HepG2 (cell line): ENCODE measurements around the gene ANKRD2. TPM values are rescaled to one million over a fixed set of nuclear protein-coding genes. Genes with fewer than 3 reads are reported as not detected.

Source experiments
- ATAC-seq: fragments of 200-7000 bp; cut with Tn5 transposase; 3 replicates; pipeline ENCODE4 v1.9.1; 2020; ENCODE audit warnings: mild to moderate bottlenecking, moderate library complexity
- BruUV-seq: library from RNA; stranded (reverse); fragments of 400-500 nt; replicated peaks from 2 replicates; lab custom pipeline; 2021; lab: Mats Ljungman, UMichigan
- CTCF ChIA-PET: fragments of 300-600 bp; formaldehyde crosslinking; extraction: SDS; loops from one replicate; lab custom pipeline; 2021; ENCODE audit warnings: low total read pairs, inconsistent platforms, low intra/inter-chr PET ratio; lab: Yijun Ruan, JAX
- POLR2A ChIA-PET: fragments of 350-600 bp; sonication (Branson Sonifier 250); formaldehyde crosslinking; loops from one replicate; lab custom pipeline; 2020; ENCODE audit warnings: antibody characterized with exemption, inconsistent platforms; lab: Yijun Ruan, JAX
- DNase-seq: peaks from one replicate; pipeline ENCODE4 v3.0.0-alpha.2; 2015; ENCODE audit warnings: low spot score
- FAIRE-seq: peaks from 3 replicates; lab custom pipeline; 2011; peaks lifted over from hg19 to GRCh38; lab: Jason Lieb, UNC
- H2AFZ ChIP-seq: one replicate; pipeline ENCODE4 v1.6.1; 2011; ENCODE audit warnings: low read length, inconsistent platforms
- H3K27ac ChIP-seq: fragments of 300-600 bp; 3 replicates; pipeline ENCODE4 v1.8.0; 2011; ENCODE audit warnings: mixed run types, mild to moderate bottlenecking, mixed read lengths, low read length, inconsistent platforms; ENCODE audit not compliant: insufficient read depth; ENCODE audit errors: extremely low read length
- H3K27me3 ChIP-seq, 2 experiments: fragments of 200-600 bp in 1 of 2; 2 replicates in 1 of 2; 3 replicates in 1 of 2; pipeline versions ENCODE4 v1.6.0 to v1.8.0; 2011; ENCODE audit warnings: low read length in 2 of 2, mild to moderate bottlenecking in 2 of 2, moderate library complexity in 2 of 2, inconsistent platforms in 1 of 2; ENCODE audit not compliant: insufficient read depth in 2 of 2, control insufficient read depth in 1 of 2
- H3K36me3 ChIP-seq, 2 experiments: fragments of 200-600 bp in 1 of 2; replicated peaks in 1 of 2; 2 replicates in 1 of 2; 3 replicates in 1 of 2; pipeline versions ENCODE4 v1.5.1 to v1.8.0; 2011; ENCODE audit warnings: low read length in 2 of 2, inconsistent platforms in 1 of 2; ENCODE audit not compliant: insufficient read depth in 2 of 2, control insufficient read depth in 1 of 2
- H3K4me1 ChIP-seq: 2 replicates; pipeline ENCODE4 v1.5.1; 2012; ENCODE audit warnings: low read length, inconsistent platforms; ENCODE audit not compliant: insufficient read depth
- H3K4me2 ChIP-seq: 2 replicates; pipeline ENCODE4 v1.6.0; 2011; ENCODE audit warnings: low read depth, low read length, inconsistent platforms
- H3K4me3 ChIP-seq, 3 experiments: fragments of 200-600 bp in 1 of 3; sonication (generic), shearing (Covaris generic) in 1 of 3; replicated peaks in 1 of 3; 2 replicates each; pipeline ENCODE4 v1.5.1; 2011 to 2016; ENCODE audit warnings: low read length in 3 of 3, inconsistent platforms in 2 of 3, low read depth in 2 of 3, mild to moderate bottlenecking in 2 of 3, control low read depth in 1 of 3, mixed read lengths in 1 of 3; ENCODE audit not compliant: insufficient read depth in 1 of 3
- H3K79me2 ChIP-seq: one replicate; pipeline ENCODE4 v1.6.1; 2011; ENCODE audit warnings: low read length, inconsistent platforms; ENCODE audit not compliant: insufficient read depth
- H3K9ac ChIP-seq: 2 replicates; pipeline ENCODE4 v1.6.0; 2011; ENCODE audit warnings: mild to moderate bottlenecking, low read depth, low read length, inconsistent platforms; ENCODE audit not compliant: insufficient read depth
- H3K9me3 ChIP-seq: 2 replicates; pipeline ENCODE4 v1.5.1; 2012; ENCODE audit warnings: mild to moderate bottlenecking, low read length
- H4K20me1 ChIP-seq: 2 replicates; pipeline ENCODE4 v1.6.0; 2011; ENCODE audit warnings: inconsistent platforms, mild to moderate bottlenecking, low read length, moderate library complexity; ENCODE audit not compliant: insufficient read depth
- BHLHE40 ChIP-seq: IDR thresholded peaks from 2 replicates; pipeline ENCODE4 v1.6.1; 2011; ENCODE audit warnings: low read length, improper control_type of control experiment
- DDIT3 ChIP-seq: sonication (generic); formaldehyde crosslinking; IDR thresholded peaks from 2 replicates; pipeline ENCODE4 v1.4.0; 2020; ENCODE audit warnings: mild to moderate bottlenecking, missing genetic modification reagents
- ELF1 ChIP-seq: sonication (generic); formaldehyde crosslinking; IDR thresholded peaks from 2 replicates; pipeline ENCODE4 v1.4.0; 2020; ENCODE audit warnings: missing genetic modification reagents
- NFYC ChIP-seq: IDR thresholded peaks from 2 replicates; pipeline ENCODE4 v1.6.1; 2016; ENCODE audit warnings: missing genetic modification reagents, missing compliant biosample characterization
- NR2F1 ChIP-seq, 2 experiments: fragments of 450-650 bp in 1 of 2; formaldehyde crosslinking in 1 of 2; IDR thresholded peaks; 2 replicates each; pipeline versions ENCODE4 v1.5.0 to v1.6.1; 2016 to 2020; ENCODE audit warnings: mild to moderate bottlenecking in 1 of 2, missing compliant biosample characterization in 1 of 2, missing genetic modification reagents in 1 of 2, moderate library complexity in 1 of 2
- PAXIP1 ChIP-seq: sonication (generic); formaldehyde crosslinking; conservative IDR thresholded peaks from 2 replicates; pipeline ENCODE4 v1.4.0; 2020; ENCODE audit warnings: mild to moderate bottlenecking, missing genetic modification reagents, moderate library complexity
- ZBTB46 ChIP-seq: sonication (generic); formaldehyde crosslinking; IDR thresholded peaks from 2 replicates; pipeline ENCODE4 v1.4.0; 2020; ENCODE audit warnings: mild to moderate bottlenecking, missing genetic modification reagents, borderline replicate concordance
- ZGPAT ChIP-seq: IDR thresholded peaks from 2 replicates; pipeline ENCODE4 v1.6.1; 2016; ENCODE audit warnings: mild to moderate bottlenecking
- ZNF557 ChIP-seq: sonication (generic); formaldehyde crosslinking; IDR thresholded peaks from 2 replicates; pipeline ENCODE4 v1.4.0; 2020; ENCODE audit warnings: missing genetic modification reagents
- ZNF616 ChIP-seq: sonication (generic); formaldehyde crosslinking; IDR thresholded peaks from 2 replicates; pipeline ENCODE4 v1.5.0; 2020; ENCODE audit warnings: low read depth, mild to moderate bottlenecking, missing genetic modification reagents
- ZNF687 ChIP-seq: sonication (generic); formaldehyde crosslinking; IDR thresholded peaks from 2 replicates; pipeline ENCODE4 v1.5.1; 2020; ENCODE audit warnings: mild to moderate bottlenecking, missing genetic modification reagents, moderate library complexity
- WGBS: methylation state at CpG from one replicate; pipeline ENCODE4 v1.1.6; 2017; ENCODE audit warnings: low lambda C conversion rate; 5-methylcytosine and 5-hydroxymethylcytosine counted together
- in situ Hi-C: cut with HindIII; loops from 2 replicates; pipeline ENCODE4 v1.10.0; 2017; ENCODE audit warnings: low pct_unique_long_range_greater_than_20kb; ENCODE audit not compliant: extremely low pct_ligation_motif_present
- intact Hi-C: fragments of 100-400 bp; cut with micrococcal nuclease; formaldehyde crosslinking; loops from one replicate; pipeline ENCODE4 v1.10.0; 2022; ENCODE audit not compliant: unreplicated experiment
- polyA plus RNA-seq, 8 experiments: library from polyadenylated mRNA; depleted of rRNA in 3 of 8; stranded (reverse) in 7 of 8; unstranded in 1 of 8; fragments of >200 nt; fragmentation: Illumina TruSeq in 4 of 8; extraction: Trizol in 4 of 8; gene quantifications; 2 replicates each; pipeline versions ENCODE4 v1.2.1 to v1.2.3, GENCODE V29; 2011 to 2016; ENCODE audit warnings: low read depth in 4 of 8, missing spikeins in 1 of 8, mixed read lengths in 1 of 8; ENCODE audit not compliant: insufficient read depth in 1 of 8
- total RNA-seq, 5 experiments: library from RNA; depleted of rRNA; stranded (reverse); fragments of >200 nt; fragmentation: Illumina TruSeq; extraction: Trizol; gene quantifications; 2 replicates each; pipeline ENCODE4 v1.2.3, GENCODE V29; 2016; ENCODE audit warnings: low read depth in 1 of 5

Gene ANKRD2
- total and polyA plus RNA-seq, 2 of the 13 experiments (the other 11 are each of a cell fraction or from before 2014, with no cell fraction given): not detected

GRCh38 chr10:97549587-97550322 is 22.8 kb upstream of the ANKRD2 start:
- Histone ChIP-seq H3K27me3 (no peaks in the 10 kb centered on the region), H3K4me3 (no peak overlapping the region), H3K9me3 (no peaks in the 10 kb centered on the region), H2AFZ (no peak overlapping the region), H3K27ac (peak overlapping the region; percentile 50), H3K9ac (peak overlapping the region; percentile 55), H3K4me1 (peaks cover 37% of the 10 kb centered on the region), H3K36me3 (no peaks in the 10 kb centered on the region), H4K20me1 (no peaks in the 10 kb centered on the region), H3K79me2 (no peaks in the 10 kb centered on the region), H3K4me2 (peak overlapping the region; percentile 20; the same call in 1 of the 2 replicates)
- in situ Hi-C loops: loop anchor here (5.0 kb wide), 1 partner anchor 87 kb away; no protein-coding TSS in a partner anchor
- DNase-seq (peak; percentile 29), ATAC-seq (peak; percentile 36), FAIRE-seq (peak; percentile 21)
- intact Hi-C loops: no loop called here
- TSS peak; percentile 63 for BruUV-seq
- CTCF ChIA-PET: no interaction called here
- POLR2A ChIA-PET: interaction anchor here (1.0 kb wide), 1 partner anchor 34 kb away, joined by 3 read pairs; the partner anchor contains the start of gene HOGA1
- 64% methylated on average over 11 of the region's 13 CpGs for WGBS
- TF ChIP-seq NFYC: no peak
- no peak for TF ChIP-seq ZNF616 (CRISPR knock-in tag)
- no peak for TF ChIP-seq ZNF557
- TF ChIP-seq ZBTB46 (CRISPR knock-in tag): no peak
- TF ChIP-seq ZNF687 (CRISPR knock-in tag): peak; percentile 62
- no peak for TF ChIP-seq PAXIP1
- TF ChIP-seq ELF1 (CRISPR knock-in tag): no peak
- no peak for TF ChIP-seq BHLHE40
- no peak for TF ChIP-seq DDIT3 (CRISPR knock-in tag)
- TF ChIP-seq ZGPAT (CRISPR knock-in tag): no peak
- TF ChIP-seq NR2F1 (CRISPR knock-in tag; IDR thresholded peaks at IDR 0.05): no peak
